ENCODE measurements around the gene B2M. TPM values are rescaled to one million over a fixed set of nuclear protein-coding genes. Genes with fewer than 3 reads are reported as not detected.

The B2M gene
- total and polyA plus RNA-seq, 2 of the 13 experiments (the other 11 are each of a cell fraction or from before 2014, with no cell fraction given), result 784 to 857 TPM

DNA sequence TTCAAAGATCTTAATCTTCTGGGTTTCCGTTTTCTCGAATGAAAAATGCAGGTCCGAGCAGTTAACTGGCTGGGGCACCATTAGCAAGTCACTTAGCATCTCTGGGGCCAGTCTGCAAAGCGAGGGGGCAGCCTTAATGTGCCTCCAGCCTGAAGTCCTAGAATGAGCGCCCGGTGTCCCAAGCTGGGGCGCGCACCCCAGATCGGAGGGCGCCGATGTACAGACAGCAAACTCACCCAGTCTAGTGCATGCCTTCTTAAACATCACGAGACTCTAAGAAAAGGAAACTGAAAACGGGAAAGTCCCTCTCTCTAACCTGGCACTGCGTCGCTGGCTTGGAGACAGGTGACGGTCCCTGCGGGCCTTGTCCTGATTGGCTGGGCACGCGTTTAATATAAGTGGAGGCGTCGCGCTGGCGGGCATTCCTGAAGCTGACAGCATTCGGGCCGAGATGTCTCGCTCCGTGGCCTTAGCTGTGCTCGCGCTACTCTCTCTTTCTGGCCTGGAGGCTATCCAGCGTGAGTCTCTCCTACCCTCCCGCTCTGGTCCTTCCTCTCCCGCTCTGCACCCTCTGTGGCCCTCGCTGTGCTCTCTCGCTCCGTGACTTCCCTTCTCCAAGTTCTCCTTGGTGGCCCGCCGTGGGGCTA lies at the start of gene B2M, which contains the start of gene PATL2 (continued):
- TF ChIP-seq ZNF142 (CRISPR knock-in tag; IDR thresholded peaks at IDR 0.05) (peak; percentile 70), SUZ12 (IDR thresholded peaks at IDR 0.05; ENCODE audit: low read depth, low read length) (no peak), DNMT1 (CRISPR knock-in tag; IDR thresholded peaks at IDR 0.05) (no peak), ZNF121 (CRISPR knock-in tag; IDR thresholded peaks at IDR 0.05) (peak; percentile 61), SRSF4 (IDR thresholded peaks at IDR 0.05; ENCODE audit: low read depth, low read length, poor library complexity, severe bottlenecking) (no peak), NR2F6 (IDR thresholded peaks at IDR 0.05) (no peak), NR2F6 (CRISPR knock-in tag; IDR thresholded peaks at IDR 0.05) (no peak; the same call in 1 of the 2 replicates), EEA1 (CRISPR knock-in tag; IDR thresholded peaks at IDR 0.05; ENCODE audit: borderline replicate concordance) (no peak), NFKB2 (CRISPR knock-in tag; IDR thresholded peaks at IDR 0.05; ENCODE audit: borderline replicate concordance) (0 out of 2 replicates have a peak, but pooled peaks have one; percentile 54), HES4 (CRISPR knock-in tag; IDR thresholded peaks at IDR 0.05; ENCODE audit: borderline replicate concordance) (no peak), KLF11 (CRISPR knock-in tag; IDR thresholded peaks at IDR 0.05) (no peak; the same call in 1 of the 2 replicates), SKI (IDR thresholded peaks at IDR 0.05; ENCODE audit: partially characterized antibody) (peak; percentile 9), ZNF629 (CRISPR knock-in tag; conservative IDR thresholded peaks at IDR 0.05) (no peak)
- TF ChIP-seq, protein P1, sequence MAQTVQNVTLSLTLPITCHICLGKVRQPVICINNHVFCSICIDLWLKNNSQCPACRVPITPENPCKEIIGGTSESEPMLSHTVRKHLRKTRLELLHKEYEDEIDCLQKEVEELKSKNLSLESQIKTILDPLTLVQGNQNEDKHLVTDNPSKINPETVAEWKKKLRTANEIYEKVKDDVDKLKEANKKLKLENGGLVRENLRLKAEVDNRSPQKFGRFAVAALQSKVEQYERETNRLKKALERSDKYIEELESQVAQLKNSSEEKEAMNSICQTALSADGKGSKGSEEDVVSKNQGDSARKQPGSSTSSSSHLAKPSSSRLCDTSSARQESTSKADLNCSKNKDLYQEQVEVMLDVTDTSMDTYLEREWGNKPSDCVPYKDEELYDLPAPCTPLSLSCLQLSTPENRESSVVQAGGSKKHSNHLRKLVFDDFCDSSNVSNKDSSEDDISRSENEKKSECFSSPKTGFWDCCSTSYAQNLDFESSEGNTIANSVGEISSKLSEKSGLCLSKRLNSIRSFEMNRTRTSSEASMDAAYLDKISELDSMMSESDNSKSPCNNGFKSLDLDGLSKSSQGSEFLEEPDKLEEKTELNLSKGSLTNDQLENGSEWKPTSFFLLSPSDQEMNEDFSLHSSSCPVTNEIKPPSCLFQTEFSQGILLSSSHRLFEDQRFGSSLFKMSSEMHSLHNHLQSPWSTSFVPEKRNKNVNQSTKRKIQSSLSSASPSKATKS (CRISPR knock-in tag; IDR thresholded peaks at IDR 0.05), result 0 out of 2 replicates have a peak, but pooled peaks have one; percentile 39
- TF ChIP-seq, protein P2, sequence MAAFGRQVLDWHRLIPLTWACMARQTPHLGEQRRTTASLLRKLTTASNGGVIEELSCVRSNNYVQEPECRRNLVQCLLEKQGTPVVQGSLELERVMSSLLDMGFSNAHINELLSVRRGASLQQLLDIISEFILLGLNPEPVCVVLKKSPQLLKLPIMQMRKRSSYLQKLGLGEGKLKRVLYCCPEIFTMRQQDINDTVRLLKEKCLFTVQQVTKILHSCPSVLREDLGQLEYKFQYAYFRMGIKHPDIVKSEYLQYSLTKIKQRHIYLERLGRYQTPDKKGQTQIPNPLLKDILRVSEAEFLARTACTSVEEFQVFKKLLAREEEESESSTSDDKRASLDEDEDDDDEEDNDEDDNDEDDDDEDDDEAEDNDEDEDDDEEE (CRISPR knock-in tag; IDR thresholded peaks at IDR 0.05), result peak; percentile 52
- TF ChIP-seq, protein P3, sequence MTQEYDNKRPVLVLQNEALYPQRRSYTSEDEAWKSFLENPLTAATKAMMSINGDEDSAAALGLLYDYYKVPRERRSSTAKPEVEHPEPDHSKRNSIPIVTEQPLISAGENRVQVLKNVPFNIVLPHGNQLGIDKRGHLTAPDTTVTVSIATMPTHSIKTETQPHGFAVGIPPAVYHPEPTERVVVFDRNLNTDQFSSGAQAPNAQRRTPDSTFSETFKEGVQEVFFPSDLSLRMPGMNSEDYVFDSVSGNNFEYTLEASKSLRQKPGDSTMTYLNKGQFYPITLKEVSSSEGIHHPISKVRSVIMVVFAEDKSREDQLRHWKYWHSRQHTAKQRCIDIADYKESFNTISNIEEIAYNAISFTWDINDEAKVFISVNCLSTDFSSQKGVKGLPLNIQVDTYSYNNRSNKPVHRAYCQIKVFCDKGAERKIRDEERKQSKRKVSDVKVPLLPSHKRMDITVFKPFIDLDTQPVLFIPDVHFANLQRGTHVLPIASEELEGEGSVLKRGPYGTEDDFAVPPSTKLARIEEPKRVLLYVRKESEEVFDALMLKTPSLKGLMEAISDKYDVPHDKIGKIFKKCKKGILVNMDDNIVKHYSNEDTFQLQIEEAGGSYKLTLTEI (CRISPR knock-in tag; conservative IDR thresholded peaks at IDR 0.05), result no peak
